ENCODE measurements around the gene STX17. TPM values are rescaled to one million over a fixed set of nuclear protein-coding genes. Genes with fewer than 3 reads are reported as not detected.

STX17 gene
- total RNA-seq, 4 donors from 2014 or later = 42.4 to 52.3 (median 47.3) TPM

GRCh38 chr9:99970481-99970880, 64.0 kb downstream of the STX17 start:
- TF ChIP-seq CTCF (IDR thresholded peaks at IDR 0.05) (no peak), POLR2AphosphoS5 (IDR thresholded peaks at IDR 0.05) (no peak), POLR2A (IDR thresholded peaks at IDR 0.05) (no peak), EP300 (IDR thresholded peaks at IDR 0.05) (no peak)
- Histone ChIP-seq H3K36me3 (peaks cover 0 to 48% of the 10 kb centered on the region in 2 donors), H3K27me3 (no peaks in the 10 kb centered on the region), H3K9me3 (no peaks in the 10 kb centered on the region), H3K4me3 (no peak overlapping the region), H3K27ac (no peak overlapping the region), H3K4me1 (no peaks in the 10 kb centered on the region)
- ATAC-seq = no peak
- WGBS, 2 donors (ENCODE audit: low coverage in 1 of 2) = 94 to 100% methylated on average over 2 of the region's 2 CpGs

GRCh38 chr9:99971410-99971809, 65.0 kb downstream of the STX17 start:
- Histone ChIP-seq H3K27me3 (no peaks in the 10 kb centered on the region), H3K4me3 (no peak overlapping the region), H3K4me1 (no peaks in the 10 kb centered on the region), H3K36me3 (peaks cover 0 to 54% of the 10 kb centered on the region in 2 donors), H3K27ac (no peak overlapping the region), H3K9me3 (no peaks in the 10 kb centered on the region)
- no peak for TF ChIP-seq EP300 (IDR thresholded peaks at IDR 0.05)
- no peak for TF ChIP-seq POLR2AphosphoS5 (IDR thresholded peaks at IDR 0.05)
- TF ChIP-seq CTCF (IDR thresholded peaks at IDR 0.05) = no peak
- no peak for TF ChIP-seq POLR2A (IDR thresholded peaks at IDR 0.05)
- ATAC-seq = no peak

- 97 to 100% methylated on average over 3 of the region's 3 CpGs for WGBS, 2 donors (ENCODE audit: low coverage in 1 of 2)
- peaks cover 0 to 48% of the 10 kb centered on the region in 2 donors for H3K36me3 ChIP-seq
Observed at GRCh38 chr9:99973455-99973854, 67.0 kb downstream of the STX17 start.

GRCh38 chr9:99977033-99977792, 70.8 kb downstream of the STX17 start:
- Histone ChIP-seq H3K9me3 (no peaks in the 10 kb centered on the region), H3K27ac (no peak overlapping the region), H3K36me3 (peaks cover 0 to 23% of the 10 kb centered on the region in 2 donors), H3K27me3 (no peaks in the 10 kb centered on the region), H3K4me3 (no peak overlapping the region), H3K4me1 (no peaks in the 10 kb centered on the region)
- WGBS, 2 donors (ENCODE audit: low coverage in 1 of 2) = 89 to 90% methylated on average over 3 of the region's 3 CpGs
- TF ChIP-seq EP300 (IDR thresholded peaks at IDR 0.05) (no peak), POLR2AphosphoS5 (IDR thresholded peaks at IDR 0.05) (no peak), POLR2A (IDR thresholded peaks at IDR 0.05) (no peak), CTCF (IDR thresholded peaks at IDR 0.05) (no peak)
- ATAC-seq = no peak

More at GRCh38 chr9:99973455-99973854, 67.0 kb downstream of the STX17 start:
- Histone ChIP-seq H3K9me3 (no peaks in the 10 kb centered on the region), H3K27me3 (no peaks in the 10 kb centered on the region), H3K4me1 (no peaks in the 10 kb centered on the region), H3K27ac (no peak overlapping the region), H3K4me3 (no peak overlapping the region)
- no peak for ATAC-seq
- TF ChIP-seq POLR2A (IDR thresholded peaks at IDR 0.05) = no peak
- no peak for TF ChIP-seq CTCF (IDR thresholded peaks at IDR 0.05)
- no peak for TF ChIP-seq POLR2AphosphoS5 (IDR thresholded peaks at IDR 0.05)
- TF ChIP-seq EP300 (IDR thresholded peaks at IDR 0.05) = no peak

DNA sequence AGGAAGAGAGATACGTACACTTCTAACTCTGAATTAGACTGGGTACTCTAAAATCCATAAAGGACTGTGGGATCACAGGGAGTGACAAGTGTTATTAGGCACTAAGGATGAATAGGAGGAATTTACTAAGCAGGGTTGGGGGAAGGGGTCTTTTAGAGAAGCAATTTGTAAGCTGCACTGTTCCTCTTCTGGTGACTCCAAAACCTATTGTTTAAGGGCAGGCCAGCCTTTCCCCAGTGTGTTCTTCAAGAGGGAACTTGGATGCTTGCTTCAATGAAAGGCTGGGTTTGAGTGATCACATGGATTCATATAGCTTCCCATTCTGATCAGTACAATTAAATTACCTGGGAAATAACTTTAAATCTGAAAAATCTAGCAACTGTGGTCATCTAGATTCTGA, 71.8 kb downstream of the STX17 start:
- no CpG with 5 or more reads among the region's 1 CpG for WGBS, 2 donors (ENCODE audit: low coverage in 1 of 2)
- H3K27ac ChIP-seq = no peak overlapping the region
- no peak for TF ChIP-seq POLR2A (IDR thresholded peaks at IDR 0.05)
- TF ChIP-seq CTCF (IDR thresholded peaks at IDR 0.05) = no peak
- TF ChIP-seq EP300 (IDR thresholded peaks at IDR 0.05) = no peak
- TF ChIP-seq POLR2AphosphoS5 (IDR thresholded peaks at IDR 0.05) = no peak
- peaks cover 0 to 27% of the 10 kb centered on the region in 2 donors for H3K36me3 ChIP-seq
- H3K4me1 ChIP-seq = no peaks in the 10 kb centered on the region
- ATAC-seq = no peak
- H3K9me3 ChIP-seq = no peaks in the 10 kb centered on the region
- no peaks in the 10 kb centered on the region for H3K27me3 ChIP-seq
- H3K4me3 ChIP-seq = no peak overlapping the region

All from gastroesophageal sphincter (tissue), 4 donors.